HCT116 (cell line): ENCODE measurements around the gene TSSK2. TPM values are rescaled to one million over a fixed set of nuclear protein-coding genes. Genes with fewer than 3 reads are reported as not detected.

Experiments used
- ATAC-seq: fragments of 200-7000 bp; cut with Tn5 transposase; 2 replicates; pipeline ENCODE4 v1.9.1; 2020; ENCODE audit warnings: mild to moderate bottlenecking, moderate library complexity
- BruUV-seq: library from RNA; stranded (reverse); fragments of 400-500 nt; replicated peaks from 2 replicates; lab custom pipeline; 2021; lab: Mats Ljungman, UMichigan
- CTCF ChIA-PET: fragments of 300-600 bp; sonication (Branson Sonifier 250); formaldehyde crosslinking; loops from one replicate; lab custom pipeline; 2021; ENCODE audit warnings: antibody characterized with exemption; lab: Charles Lee
- POLR2A ChIA-PET: fragments of 300-600, 350-600 bp; sonication (Branson Sonifier 250); formaldehyde crosslinking; loops from one replicate; lab custom pipeline; 2021; ENCODE audit warnings: antibody characterized with exemption; lab: Charles Lee
- RAD21 ChIA-PET, 2 experiments: fragments of 300-600 bp; sonication (Branson Sonifier 250); formaldehyde crosslinking; loops; one replicate each; lab custom pipeline; 2023; ENCODE audit warnings: low total read pairs in 2 of 2; ENCODE audit not compliant: uncharacterized antibody in 2 of 2, unreplicated experiment in 2 of 2, low non-redundant PET in 1 of 2; lab: Charles Lee
- DNase-seq: peaks from one replicate; pipeline ENCODE4 v3.0.0-alpha.2; 2010; ENCODE audit warnings: low read depth, low spot score
- H2AFZ ChIP-seq: fragments of 200-600 bp; shearing (Covaris generic), sonication (generic); 2 replicates; pipeline ENCODE4 v1.6.1; 2017; ENCODE audit warnings: low read depth, mixed run types, mixed read lengths, antibody characterized with exemption, low read length; ENCODE audit not compliant: poor library complexity, severe bottlenecking
- H3K27ac ChIP-seq: 2 replicates; pipeline ENCODE4 v1.5.1; 2012; ENCODE audit warnings: low read depth, low read length
- H3K27me3 ChIP-seq: fragments of 200-600 bp; sonication (generic); 2 replicates; pipeline ENCODE4 v1.6.1; 2016; ENCODE audit warnings: mixed run types, low read length, mixed read lengths; ENCODE audit not compliant: insufficient read depth
- H3K36me3 ChIP-seq, 2 experiments: fragments of 200-500 bp in 1 of 2; fragments of 200-600 bp in 1 of 2; sonication (Bioruptor generic) in 1 of 2; sonication (generic) in 1 of 2; 2 replicates each; pipeline versions ENCODE4 v1.5.1 to v1.6.1; 2014 to 2016; ENCODE audit warnings: low read length in 2 of 2, inconsistent platforms in 1 of 2, mixed read lengths in 1 of 2, mixed run types in 1 of 2; ENCODE audit not compliant: insufficient read depth in 2 of 2, control insufficient read depth in 1 of 2
- H3K4me1 ChIP-seq, 2 experiments: fragments of 200-600 bp in 1 of 2; sonication (generic) in 1 of 2; 2 replicates each; pipeline versions ENCODE4 v1.5.1 to v1.6.1; 2012 to 2017; ENCODE audit warnings: low read length in 2 of 2, inconsistent platforms in 1 of 2, mild to moderate bottlenecking in 1 of 2, mixed read lengths in 1 of 2, mixed run types in 1 of 2, moderate library complexity in 1 of 2; ENCODE audit not compliant: insufficient read depth in 2 of 2, control insufficient read depth in 1 of 2
- H3K4me2 ChIP-seq: fragments of 200-600 bp; sonication (generic); 2 replicates; pipeline ENCODE4 v1.6.1; 2017; ENCODE audit warnings: mixed run types, low read length, mixed read lengths
- H3K4me3 ChIP-seq, 2 experiments: fragments of 200-600 bp in 1 of 2; sonication (generic) in 1 of 2; replicated peaks in 1 of 2; 2 replicates each; pipeline ENCODE4 v1.5.1; 2011 to 2016; ENCODE audit warnings: low read length in 2 of 2, control low read depth in 1 of 2, low read depth in 1 of 2, mild to moderate bottlenecking in 1 of 2, mixed read lengths in 1 of 2, mixed run types in 1 of 2
- H3K79me2 ChIP-seq: fragments of 200-600 bp; sonication (generic); 2 replicates; pipeline ENCODE4 v1.6.1; 2017; ENCODE audit warnings: mild to moderate bottlenecking, mixed run types, low read length, moderate library complexity, mixed read lengths; ENCODE audit not compliant: insufficient read depth
- H3K9ac ChIP-seq: fragments of 200-600 bp; sonication (generic); 2 replicates; pipeline ENCODE4 v1.6.1; 2016; ENCODE audit warnings: low read length, mixed read lengths
- H3K9me2 ChIP-seq: fragments of 200-600 bp; sonication (generic), shearing (Covaris generic); 2 replicates; pipeline ENCODE4 v1.6.1; 2017; ENCODE audit warnings: mixed run types, mild to moderate bottlenecking, moderate library complexity; ENCODE audit not compliant: insufficient read depth
- H3K9me3 ChIP-seq, 2 experiments: fragments of 200-500 bp in 1 of 2; fragments of 200-600 bp in 1 of 2; sonication (Bioruptor generic) in 1 of 2; sonication (generic) in 1 of 2; 2 replicates each; pipeline ENCODE4 v1.6.1; 2014 to 2017; ENCODE audit warnings: low read length in 2 of 2, mixed read lengths in 2 of 2, inconsistent platforms in 1 of 2, low read depth in 1 of 2, mild to moderate bottlenecking in 1 of 2, mixed run types in 1 of 2, moderate library complexity in 1 of 2; ENCODE audit not compliant: control insufficient read depth in 1 of 2, insufficient read depth in 1 of 2
- H4K20me1 ChIP-seq: fragments of 200-600 bp; sonication (generic), shearing (Covaris generic); 2 replicates; pipeline ENCODE4 v1.6.1; 2017; ENCODE audit warnings: mixed run types, mild to moderate bottlenecking, moderate library complexity; ENCODE audit not compliant: insufficient read depth
- ATF3 ChIP-seq: IDR thresholded peaks from 2 replicates; pipeline ENCODE4 v1.6.1; 2012
- ELF1 ChIP-seq: IDR thresholded peaks from 2 replicates; pipeline ENCODE4 v1.6.1; 2012; ENCODE audit warnings: low read depth, borderline replicate concordance
- EZH2 ChIP-seq: fragments of 200-600 bp; sonication (generic); IDR thresholded peaks from 2 replicates; pipeline ENCODE4 v1.6.1; 2017; ENCODE audit warnings: antibody characterized with exemption, mixed run types
- EZH2phosphoT487 ChIP-seq: fragments of 200-600 bp; IDR thresholded peaks from 2 replicates; pipeline ENCODE4 v1.6.1; 2018; ENCODE audit warnings: antibody characterized with exemption, borderline replicate concordance
- POLR2AphosphoS5 ChIP-seq: IDR thresholded peaks from 2 replicates; pipeline ENCODE4 v1.6.1; 2011; ENCODE audit warnings: mild to moderate bottlenecking, low read depth, low read length, moderate library complexity
- REST ChIP-seq: IDR thresholded peaks from 2 replicates; pipeline ENCODE4 v1.6.1; 2012; ENCODE audit warnings: low read depth
- SIN3A ChIP-seq: IDR thresholded peaks from 2 replicates; pipeline ENCODE4 v1.6.1; 2012; ENCODE audit warnings: low read depth
- SRF ChIP-seq: IDR thresholded peaks from 2 replicates; pipeline ENCODE4 v1.6.1; 2012; ENCODE audit warnings: low read depth
- TCF7L2 ChIP-seq: IDR thresholded peaks from 2 replicates; pipeline ENCODE4 v1.7.0; 2011; ENCODE audit warnings: borderline replicate concordance, inconsistent platforms; ENCODE audit not compliant: insufficient read depth, insufficient read length; ENCODE audit errors: extremely low read depth
- intact Hi-C: fragments of 100-400 bp; cut with micrococcal nuclease; formaldehyde crosslinking; loops from 2 replicates; pipeline ENCODE4 v1.10.0; 2022
- total RNA-seq: library from RNA; stranded (reverse); gene quantifications from one replicate; pipeline ENCODE4 v1.2.1, GENCODE V29; 2021; ENCODE audit not compliant: unreplicated experiment

The TSSK2 gene
- total RNA-seq, 1 experiment from 2014 or later, result not detected

- H3K27me3 ChIP-seq, result no peaks in the 10 kb centered on the region
- ChIA-PET RAD21 (no interaction called here), POLR2A (no interaction called here), CTCF (interaction anchor here (1.3 kb wide), 1 partner anchor 19 kb away, joined by 3 read pairs; the partner anchor contains the start of gene ESS2)
- intact Hi-C loops, result no loop called here
- H3K36me3 ChIP-seq, result 0 out of 4 replicates have a peak, but pooled peaks cover 0 to 4% of the 10 kb centered on the region in 2 experiments
- no peaks in the 10 kb centered on the region for H3K9me3 ChIP-seq
- no peak overlapping the region for H2AFZ ChIP-seq
- H3K79me2 ChIP-seq, result peaks cover 22% of the 10 kb centered on the region
- TF ChIP-seq ATF3, result no peak
- no peak for TF ChIP-seq EZH2
- TF ChIP-seq SIN3A, result no peak
- TF ChIP-seq ELF1, result no peak
- TF ChIP-seq TCF7L2, result no peak
- TF ChIP-seq EZH2phosphoT487, result no peak
- TF ChIP-seq SRF, result no peak
- TF ChIP-seq POLR2AphosphoS5, result no peak
- TF ChIP-seq REST, result no peak
- H3K27ac ChIP-seq, result no peak overlapping the region
- no peak overlapping the region for H3K4me2 ChIP-seq
- no peak for DNase-seq
- H3K4me1 ChIP-seq, result peaks cover 10 to 22% of the 10 kb centered on the region in 2 experiments
- ATAC-seq, result no peak
- H4K20me1 ChIP-seq, result no peaks in the 10 kb centered on the region
- BruUV-seq, result no TSS peak
- H3K4me3 ChIP-seq, result no peak overlapping the region
- H3K9ac ChIP-seq, result no peak overlapping the region
- H3K9me2 ChIP-seq, result no peaks in the 10 kb centered on the region
These were observed 6.1 kb upstream of the TSSK2 start for GRCh38 chr22:19125011-19125410.
